ENCODE results near the gene IMMT. TPM values are rescaled to one million over a fixed set of nuclear protein-coding genes. Genes with fewer than 3 reads are reported as not detected.

IMMT gene
- total RNA-seq, 1 experiment from 2014 or later: 114 TPM

DNA sequence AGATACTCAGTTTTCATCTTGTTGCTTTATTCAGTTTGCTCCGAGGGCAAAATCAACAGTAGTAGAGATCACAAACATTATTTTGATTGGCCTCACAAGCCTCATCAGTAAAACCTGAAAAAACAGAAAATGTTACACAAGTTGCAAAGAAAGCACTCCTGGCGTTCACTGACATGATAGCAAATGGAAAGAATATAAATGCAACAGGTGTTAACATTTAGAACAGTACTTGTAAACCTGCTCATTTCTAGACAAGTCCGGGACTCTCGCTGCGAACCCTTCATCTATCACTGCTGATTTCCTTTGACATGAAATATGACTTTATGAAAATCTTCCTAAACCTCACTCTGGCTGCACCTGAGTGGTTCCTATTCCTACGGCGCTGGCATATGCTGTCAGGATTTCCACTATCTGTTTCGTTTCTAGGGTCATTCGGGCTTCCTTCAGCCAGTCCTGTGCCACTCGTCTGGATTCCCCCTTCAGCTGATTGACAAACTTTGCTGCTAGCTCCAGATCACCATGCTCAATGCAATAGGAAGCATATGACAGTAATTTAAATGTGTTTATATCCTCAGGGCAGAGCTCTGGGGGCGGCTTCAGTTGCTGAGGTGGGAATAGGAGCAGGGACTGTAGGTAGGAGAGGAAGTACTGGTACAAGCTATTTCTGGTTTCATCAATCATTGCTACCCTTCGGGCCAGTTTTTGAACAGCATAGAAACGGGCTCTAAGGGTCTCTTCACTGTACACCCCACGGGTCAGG, 51.2 kb downstream of the IMMT start:
- intact Hi-C loops (cut with micrococcal nuclease): no loop called here
- Mint-ChIP-seq H3K27me3 (ENCODE audit: insufficient read depth, unreplicated experiment) (no peaks in the 10 kb centered on the region), H3K27ac (ENCODE audit: low read depth, unreplicated experiment) (no peak overlapping the region), H3K4me3 (ENCODE audit: unreplicated experiment) (no peak overlapping the region), H3K9me3 (ENCODE audit: unreplicated experiment) (no peaks in the 10 kb centered on the region), H3K36me3 (ENCODE audit: insufficient read depth, unreplicated experiment) (peaks cover 96% of the 10 kb centered on the region), H3K4me1 (ENCODE audit: insufficient read depth, unreplicated experiment) (no peaks in the 10 kb centered on the region)
- ChIA-PET CTCF (interaction anchor here (0.6 to 1.2 kb wide), 3 partner anchors 10 to 15 kb away, joined by 3 to 4 read pairs (median 3); no protein-coding TSS in a partner anchor), POLR2A (interaction anchor here (0.9 kb wide), 1 partner anchor 14 kb away, joined by 4 read pairs; no protein-coding TSS in a partner anchor)
- DNase-seq (ENCODE audit: unreplicated experiment): no peak
- TF ChIP-seq CTCF (IDR thresholded peaks at IDR 0.05; ENCODE audit: unreplicated experiment): no peak
- BruUV-seq (replicated peaks): TSS peak; percentile 79

DNA sequence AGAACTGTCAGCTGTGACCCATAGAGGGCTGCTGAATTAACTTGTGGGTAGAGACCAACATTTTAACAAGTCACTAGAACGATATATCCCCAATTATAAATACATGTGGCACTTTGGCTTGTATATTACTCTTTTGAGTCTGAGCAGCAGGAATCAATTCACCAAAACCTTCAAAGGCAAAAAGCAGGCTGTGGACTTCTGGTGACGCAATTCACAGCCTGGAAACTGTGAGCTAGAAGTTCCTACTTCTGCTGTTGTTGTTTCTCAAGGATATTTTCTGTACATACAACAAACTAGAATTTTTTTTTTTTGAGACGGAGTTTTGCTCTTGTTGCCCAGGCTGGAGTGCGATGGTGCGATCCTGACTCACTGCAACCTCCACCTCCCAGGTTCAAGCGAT, 52.0 kb downstream of the IMMT start:
- TF ChIP-seq CTCF (IDR thresholded peaks at IDR 0.05; ENCODE audit: unreplicated experiment): no peak
- DNase-seq (ENCODE audit: unreplicated experiment): no peak
- peaks cover 96% of the 10 kb centered on the region for H3K36me3 Mint-ChIP-seq (ENCODE audit: insufficient read depth, unreplicated experiment)
- H3K9me3 Mint-ChIP-seq (ENCODE audit: unreplicated experiment): no peaks in the 10 kb centered on the region
- H3K4me3 Mint-ChIP-seq (ENCODE audit: unreplicated experiment): no peak overlapping the region
- H3K27me3 Mint-ChIP-seq (ENCODE audit: insufficient read depth, unreplicated experiment): no peaks in the 10 kb centered on the region
- ChIA-PET CTCF (interaction anchor here (0.6 kb wide), 1 partner anchor 11 kb away, joined by 4 read pairs; no protein-coding TSS in a partner anchor), POLR2A (interaction anchor here (0.7 to 1.2 kb wide), 3 partner anchors 15 to 37 kb away, joined by 4 read pairs; partner anchors contain the start of genes POLR1A and PTCD3)
- intact Hi-C loops (cut with micrococcal nuclease): no loop called here
- no peak overlapping the region for H3K27ac Mint-ChIP-seq (ENCODE audit: low read depth, unreplicated experiment)
- no TSS peak for BruUV-seq (replicated peaks)
- no peaks in the 10 kb centered on the region for H3K4me1 Mint-ChIP-seq (ENCODE audit: insufficient read depth, unreplicated experiment)

GRCh38 chr2:86142436-86143257, 52.6 kb downstream of the IMMT start:
- POLR2A ChIA-PET: interaction anchor here (0.7 to 1.3 kb wide), 6 partner anchors 8 to 45 kb away, joined by 3 to 7 read pairs (median 4); partner anchors contain the start of genes POLR1A and PTCD3
- no peak overlapping the region for H3K27ac Mint-ChIP-seq (ENCODE audit: low read depth, unreplicated experiment)
- H3K9me3 Mint-ChIP-seq (ENCODE audit: unreplicated experiment): no peaks in the 10 kb centered on the region
- DNase-seq (ENCODE audit: unreplicated experiment): no peak
- intact Hi-C loops (cut with micrococcal nuclease): no loop called here
- no TSS peak for BruUV-seq (replicated peaks)
- no peak overlapping the region for H3K4me3 Mint-ChIP-seq (ENCODE audit: unreplicated experiment)
- no peak for TF ChIP-seq CTCF (IDR thresholded peaks at IDR 0.05; ENCODE audit: unreplicated experiment)
- no peaks in the 10 kb centered on the region for H3K27me3 Mint-ChIP-seq (ENCODE audit: insufficient read depth, unreplicated experiment)
- no peaks in the 10 kb centered on the region for H3K4me1 Mint-ChIP-seq (ENCODE audit: insufficient read depth, unreplicated experiment)
- CTCF ChIA-PET: no interaction called here
- H3K36me3 Mint-ChIP-seq (ENCODE audit: insufficient read depth, unreplicated experiment): peaks cover 96% of the 10 kb centered on the region

- Mint-ChIP-seq H3K27me3 (ENCODE audit: insufficient read depth, unreplicated experiment) (no peaks in the 10 kb centered on the region), H3K27ac (ENCODE audit: low read depth, unreplicated experiment) (no peak overlapping the region), H3K36me3 (ENCODE audit: insufficient read depth, unreplicated experiment) (peaks cover 96% of the 10 kb centered on the region), H3K9me3 (ENCODE audit: unreplicated experiment) (no peaks in the 10 kb centered on the region), H3K4me1 (ENCODE audit: insufficient read depth, unreplicated experiment) (no peaks in the 10 kb centered on the region), H3K4me3 (ENCODE audit: unreplicated experiment) (no peak overlapping the region)
- DNase-seq (ENCODE audit: unreplicated experiment): no peak
- TF ChIP-seq CTCF (IDR thresholded peaks at IDR 0.05; ENCODE audit: unreplicated experiment): no peak
- BruUV-seq (replicated peaks): no TSS peak
- POLR2A ChIA-PET: interaction anchor here (0.8 kb wide), 1 partner anchor 35 kb away, joined by 3 read pairs; the partner anchor contains the start of genes POLR1A and PTCD3
- intact Hi-C loops (cut with micrococcal nuclease): no loop called here
- CTCF ChIA-PET: no interaction called here
Measured at GRCh38 chr2:86140969-86141392, 54.3 kb downstream of the IMMT start.
